Caco-2 (cell line): ENCODE measurements around the gene SP2. TPM values are rescaled to one million over a fixed set of nuclear protein-coding genes. Genes with fewer than 3 reads are reported as not detected.

ENCODE experiments used
- BruUV-seq: library from RNA; stranded (reverse); fragments of 400-500 nt; replicated peaks from 2 replicates; lab custom pipeline; 2021; lab: Mats Ljungman, UMichigan
- CTCF ChIA-PET: fragments of 300-600 bp; sonication (Branson Sonifier 250); formaldehyde crosslinking; loops from one replicate; lab custom pipeline; 2022; ENCODE audit warnings: antibody characterized with exemption; lab: Charles Lee
- POLR2A ChIA-PET: fragments of 300-600 bp; sonication (Branson Sonifier 250); formaldehyde crosslinking; loops from one replicate; lab custom pipeline; 2022; ENCODE audit warnings: antibody characterized with exemption; lab: Charles Lee
- DNase-seq, 2 experiments: peaks; one replicate each; pipeline versions ENCODE4 v3.0.0 to v3.0.0-alpha.2; 2020 to 2022
- H3K27me3 ChIP-seq: replicated peaks from 2 replicates; pipeline ENCODE4 v1.6.0; 2011; ENCODE audit warnings: low read length; ENCODE audit not compliant: control insufficient read depth, insufficient read depth
- H3K36me3 ChIP-seq: 2 replicates; pipeline ENCODE4 v1.5.1; 2011; ENCODE audit warnings: low read length; ENCODE audit not compliant: control insufficient read depth, insufficient read depth
- H3K4me1 ChIP-seq: fragments of 250-450 bp; sonication (Bioruptor Pico); 2 replicates; pipeline ENCODE4 v1.5.1; 2020; ENCODE audit warnings: mild to moderate bottlenecking
- H3K4me3 ChIP-seq: 2 replicates; pipeline ENCODE4 v1.5.1; 2011; ENCODE audit warnings: low read depth, mild to moderate bottlenecking, control low read depth, low read length
- H3K9me3 ChIP-seq: fragments of 250-450 bp; sonication (Bioruptor Pico); 2 replicates; pipeline ENCODE4 v1.5.1; 2020; ENCODE audit warnings: mild to moderate bottlenecking, moderate library complexity
- H3K27ac Mint-ChIP-seq: one replicate; pipeline ENCODE4 v1.8.0; 2022; ENCODE audit warnings: mixed read lengths; ENCODE audit not compliant: unreplicated experiment
- H3K27me3 Mint-ChIP-seq: one replicate; pipeline ENCODE4 v1.8.0; 2022; ENCODE audit warnings: mixed read lengths; ENCODE audit not compliant: insufficient read depth, unreplicated experiment
- H3K36me3 Mint-ChIP-seq: one replicate; pipeline ENCODE4 v1.8.0; 2022; ENCODE audit warnings: mild to moderate bottlenecking, mixed read lengths; ENCODE audit not compliant: insufficient read depth, unreplicated experiment
- H3K4me1 Mint-ChIP-seq: one replicate; pipeline ENCODE4 v1.8.0; 2022; ENCODE audit warnings: low read depth, mixed read lengths; ENCODE audit not compliant: unreplicated experiment
- H3K4me3 Mint-ChIP-seq: one replicate; pipeline ENCODE4 v1.8.0; 2022; ENCODE audit warnings: mild to moderate bottlenecking, moderate library complexity, mixed read lengths; ENCODE audit not compliant: unreplicated experiment
- H3K9me3 Mint-ChIP-seq: one replicate; pipeline ENCODE4 v1.8.0; 2022; ENCODE audit warnings: mixed read lengths; ENCODE audit not compliant: unreplicated experiment
- CTCF ChIP-seq, 2 experiments: fragments of 200-600 bp in 1 of 2; IDR thresholded peaks; 1 replicate in 1 of 2; 2 replicates in 1 of 2; pipeline versions ENCODE4 v1.5.1 to v1.8.0; 2011 to 2022; ENCODE audit warnings: antibody characterized with exemption in 1 of 2, control low read depth in 1 of 2, inconsistent platforms in 1 of 2, low read depth in 1 of 2, low read length in 1 of 2, mild to moderate bottlenecking in 1 of 2, moderate library complexity in 1 of 2; ENCODE audit not compliant: insufficient read depth in 1 of 2, severe bottlenecking in 1 of 2, unreplicated experiment in 1 of 2
- intact Hi-C: fragments of 100-400 bp; cut with micrococcal nuclease; formaldehyde crosslinking; loops from one replicate; pipeline ENCODE4 v1.10.0; 2022; ENCODE audit not compliant: unreplicated experiment
- total RNA-seq: library from RNA; stranded (reverse); gene quantifications from 2 replicates; pipeline ENCODE4 v1.2.3, GENCODE V29; 2022

Gene SP2
- total RNA-seq, 1 experiment from 2014 or later = 25.2 TPM

GRCh38 chr17:47896672-47897490 is 845 bp downstream of the SP2 start:
- intact Hi-C loops = no loop called here

GRCh38 chr17:47897561-47897960 is 1.5 kb downstream of the SP2 start:
- H3K36me3 ChIP-seq = peaks cover 6% of the 10 kb centered on the region
- BruUV-seq = TSS peak; percentile 45
- no peaks in the 10 kb centered on the region for H3K9me3 ChIP-seq
- ChIA-PET CTCF (interaction anchor here (0.8 to 2.0 kb wide), 4 partner anchors 49 to 121 kb away, joined by 4 to 6 read pairs (median 4); partner anchors contain the start of genes CDK5RAP3 and SCRN2), POLR2A (interaction anchor here (0.6 to 2.9 kb wide), 3 partner anchors 38 to 66 kb away, joined by 3 to 56 read pairs (median 4); partner anchors contain the start of genes LRRC46, MRPL10 and PNPO)
- peak overlapping the region; percentile 48 for H3K4me3 ChIP-seq
- H3K4me1 ChIP-seq = peaks cover 10% of the 10 kb centered on the region
- H3K36me3 Mint-ChIP-seq = peaks cover 20% of the 10 kb centered on the region
- H3K27me3 ChIP-seq = no peaks in the 10 kb centered on the region
- peak overlapping the region; percentile 75 for H3K4me3 Mint-ChIP-seq
- peak overlapping the region; percentile 91 for H3K27ac Mint-ChIP-seq
- no peak for DNase-seq
- intact Hi-C loops = no loop called here
- H3K27me3 Mint-ChIP-seq = peaks cover 2% of the 10 kb centered on the region
- no peaks in the 10 kb centered on the region for H3K9me3 Mint-ChIP-seq
- H3K4me1 Mint-ChIP-seq = peaks cover 23% of the 10 kb centered on the region
- TF ChIP-seq CTCF (IDR thresholded peaks at IDR 0.05; ENCODE audit: insufficient read depth in 1 of 2, low read depth in 1 of 2, low read length in 1 of 2, severe bottlenecking in 1 of 2, unreplicated experiment in 1 of 2) = no peak

More at GRCh38 chr17:47896672-47897490, 845 bp downstream of the SP2 start:
- Mint-ChIP-seq H3K4me3 (peak overlapping the region; percentile 75), H3K9me3 (no peaks in the 10 kb centered on the region), H3K36me3 (peaks cover 20% of the 10 kb centered on the region), H3K27ac (peak overlapping the region; percentile 91), H3K27me3 (peaks cover 2% of the 10 kb centered on the region), H3K4me1 (peaks cover 23% of the 10 kb centered on the region)
- H3K27me3 ChIP-seq = no peaks in the 10 kb centered on the region
- H3K4me3 ChIP-seq = peak overlapping the region; percentile 48
- H3K9me3 ChIP-seq = no peaks in the 10 kb centered on the region
- TF ChIP-seq CTCF (IDR thresholded peaks at IDR 0.05; ENCODE audit: insufficient read depth in 1 of 2, low read depth in 1 of 2, low read length in 1 of 2, severe bottlenecking in 1 of 2, unreplicated experiment in 1 of 2) = no peak
- DNase-seq = no peak
- ChIA-PET CTCF (interaction anchor here (0.7 to 2.0 kb wide), 6 partner anchors 46 to 121 kb away, joined by 3 to 6 read pairs (median 4); partner anchors contain the start of genes CDK5RAP3, SCRN2 and SP6), POLR2A (interaction anchor here (1.0 to 2.9 kb wide), 5 partner anchors 45 to 74 kb away, joined by 3 to 56 read pairs (median 25); partner anchors contain the start of genes CDK5RAP3, LRRC46, MRPL10 and PNPO)
- H3K4me1 ChIP-seq = peaks cover 10% of the 10 kb centered on the region
- no TSS peak for BruUV-seq
- peaks cover 6% of the 10 kb centered on the region for H3K36me3 ChIP-seq

- no peak for TF ChIP-seq CTCF (IDR thresholded peaks at IDR 0.05; ENCODE audit: insufficient read depth in 1 of 2, low read depth in 1 of 2, low read length in 1 of 2, severe bottlenecking in 1 of 2, unreplicated experiment in 1 of 2)
- no peak for DNase-seq
- H3K4me3 ChIP-seq = no peak overlapping the region
- Mint-ChIP-seq H3K4me1 (peaks cover 23% of the 10 kb centered on the region), H3K27me3 (peaks cover 2% of the 10 kb centered on the region), H3K4me3 (no peak overlapping the region), H3K9me3 (no peaks in the 10 kb centered on the region), H3K36me3 (peaks cover 20% of the 10 kb centered on the region), H3K27ac (no peak overlapping the region)
- intact Hi-C loops = no loop called here
- H3K36me3 ChIP-seq = peaks cover 6% of the 10 kb centered on the region
- CTCF ChIA-PET = interaction anchor here (2.0 kb wide), 1 partner anchor 72 kb away, joined by 6 read pairs; the partner anchor contains the start of gene CDK5RAP3
- BruUV-seq = no TSS peak
- H3K4me1 ChIP-seq = peaks cover 10% of the 10 kb centered on the region
- H3K9me3 ChIP-seq = no peaks in the 10 kb centered on the region
- H3K27me3 ChIP-seq = no peaks in the 10 kb centered on the region
- POLR2A ChIA-PET = interaction anchor here (0.6 to 0.7 kb wide), 2 partner anchors 37 to 55 kb away, joined by 4 to 5 read pairs; no protein-coding TSS in a partner anchor
These were observed 2.2 kb downstream of the SP2 start for GRCh38 chr17:47898241-47898640.
